A673 (cell line): Measurements from ENCODE around the gene MTMR3.

ENCODE experiments used
- EZH2 ChIP-seq: fragments of 200-600 bp; sonication (generic); IDR thresholded peaks from 2 replicates; pipeline ENCODE4 v1.6.1; 2017; ENCODE audit warnings: borderline replicate concordance, low read depth, mild to moderate bottlenecking, mixed read lengths, antibody characterized with exemption, low read length; ENCODE audit not compliant: poor library complexity, severe bottlenecking
- TF ChIP-seq, protein P1 (sequence below): fragments of 300-800, 200-600 bp; sonication (generic); conservative IDR thresholded peaks from 2 replicates; pipeline ENCODE4 v1.5.1; 2017; ENCODE audit warnings: low read depth, mild to moderate bottlenecking, antibody characterized with exemption, low read length, moderate library complexity, mixed read lengths

DNA sequence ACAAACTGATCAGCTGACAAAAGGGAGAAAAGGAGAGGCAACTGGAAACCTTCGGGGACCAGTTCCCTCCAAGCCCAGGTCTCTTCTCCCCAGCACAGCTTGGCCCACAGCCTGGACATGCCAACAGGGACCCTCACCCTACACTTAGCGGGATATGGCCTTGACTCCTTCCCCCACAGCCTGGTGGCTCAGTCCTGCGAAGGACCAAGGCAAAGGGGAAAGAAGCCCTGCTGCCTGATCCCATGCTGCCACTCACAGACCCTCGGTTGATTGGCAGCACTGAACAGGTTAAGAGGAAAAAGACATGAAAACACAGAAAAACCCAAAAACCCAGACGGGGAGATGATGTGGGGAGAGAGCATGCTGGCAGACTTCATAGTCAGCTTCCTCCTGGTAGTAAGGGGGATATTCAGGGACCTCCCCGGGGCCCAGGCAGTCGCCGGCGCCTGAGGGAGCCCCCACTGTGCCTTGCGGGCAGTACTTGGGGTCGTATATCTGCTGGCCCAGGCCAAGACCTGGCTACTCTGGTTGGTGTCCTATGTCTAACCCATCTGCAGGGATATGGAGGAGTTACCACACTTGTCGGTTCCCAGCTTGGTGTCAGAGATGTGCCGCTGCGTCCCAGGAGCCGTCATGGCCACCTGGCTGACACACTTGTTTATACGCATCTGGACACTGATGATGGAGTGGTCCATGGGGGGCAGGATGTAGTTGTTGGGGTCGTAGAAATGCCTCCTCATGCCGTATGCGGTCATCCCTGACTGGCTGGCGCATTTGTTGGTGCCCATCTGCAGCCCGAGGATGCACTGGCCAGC lies 163.1 kb downstream of the MTMR3 start:
- TF ChIP-seq, protein P1, sequence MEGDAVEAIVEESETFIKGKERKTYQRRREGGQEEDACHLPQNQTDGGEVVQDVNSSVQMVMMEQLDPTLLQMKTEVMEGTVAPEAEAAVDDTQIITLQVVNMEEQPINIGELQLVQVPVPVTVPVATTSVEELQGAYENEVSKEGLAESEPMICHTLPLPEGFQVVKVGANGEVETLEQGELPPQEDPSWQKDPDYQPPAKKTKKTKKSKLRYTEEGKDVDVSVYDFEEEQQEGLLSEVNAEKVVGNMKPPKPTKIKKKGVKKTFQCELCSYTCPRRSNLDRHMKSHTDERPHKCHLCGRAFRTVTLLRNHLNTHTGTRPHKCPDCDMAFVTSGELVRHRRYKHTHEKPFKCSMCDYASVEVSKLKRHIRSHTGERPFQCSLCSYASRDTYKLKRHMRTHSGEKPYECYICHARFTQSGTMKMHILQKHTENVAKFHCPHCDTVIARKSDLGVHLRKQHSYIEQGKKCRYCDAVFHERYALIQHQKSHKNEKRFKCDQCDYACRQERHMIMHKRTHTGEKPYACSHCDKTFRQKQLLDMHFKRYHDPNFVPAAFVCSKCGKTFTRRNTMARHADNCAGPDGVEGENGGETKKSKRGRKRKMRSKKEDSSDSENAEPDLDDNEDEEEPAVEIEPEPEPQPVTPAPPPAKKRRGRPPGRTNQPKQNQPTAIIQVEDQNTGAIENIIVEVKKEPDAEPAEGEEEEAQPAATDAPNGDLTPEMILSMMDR: no peak
- no peak for TF ChIP-seq EZH2
